Astrocyte (in vitro differentiated cells and primary cell): Measurements from ENCODE around the gene HSD3B7.

Source experiments
- EZH2 ChIP-seq: IDR thresholded peaks from 2 replicates; pipeline ENCODE4 v1.6.1; 2012; ENCODE audit warnings: mild to moderate bottlenecking, low read length, inconsistent platforms; ENCODE audit not compliant: insufficient read depth
- TF ChIP-seq, protein P1 (sequence below): IDR thresholded peaks from 2 replicates; pipeline ENCODE4 v1.5.1; 2011; ENCODE audit warnings: low read depth, mild to moderate bottlenecking, inconsistent platforms, low read length, moderate library complexity; ENCODE audit not compliant: insufficient read depth

- TF ChIP-seq, protein P1, sequence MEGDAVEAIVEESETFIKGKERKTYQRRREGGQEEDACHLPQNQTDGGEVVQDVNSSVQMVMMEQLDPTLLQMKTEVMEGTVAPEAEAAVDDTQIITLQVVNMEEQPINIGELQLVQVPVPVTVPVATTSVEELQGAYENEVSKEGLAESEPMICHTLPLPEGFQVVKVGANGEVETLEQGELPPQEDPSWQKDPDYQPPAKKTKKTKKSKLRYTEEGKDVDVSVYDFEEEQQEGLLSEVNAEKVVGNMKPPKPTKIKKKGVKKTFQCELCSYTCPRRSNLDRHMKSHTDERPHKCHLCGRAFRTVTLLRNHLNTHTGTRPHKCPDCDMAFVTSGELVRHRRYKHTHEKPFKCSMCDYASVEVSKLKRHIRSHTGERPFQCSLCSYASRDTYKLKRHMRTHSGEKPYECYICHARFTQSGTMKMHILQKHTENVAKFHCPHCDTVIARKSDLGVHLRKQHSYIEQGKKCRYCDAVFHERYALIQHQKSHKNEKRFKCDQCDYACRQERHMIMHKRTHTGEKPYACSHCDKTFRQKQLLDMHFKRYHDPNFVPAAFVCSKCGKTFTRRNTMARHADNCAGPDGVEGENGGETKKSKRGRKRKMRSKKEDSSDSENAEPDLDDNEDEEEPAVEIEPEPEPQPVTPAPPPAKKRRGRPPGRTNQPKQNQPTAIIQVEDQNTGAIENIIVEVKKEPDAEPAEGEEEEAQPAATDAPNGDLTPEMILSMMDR, result no peak
- TF ChIP-seq EZH2, result no peak
Observed at GRCh38 chr16:31031276-31031675, 46.3 kb downstream of the HSD3B7 start.
